Measurements from ENCODE around the gene IFNL4. TPM values are rescaled to one million over a fixed set of nuclear protein-coding genes. Genes with fewer than 3 reads are reported as not detected.

Gene IFNL4
- total and polyA plus RNA-seq, 2 of the 13 experiments (the other 11 are each of a cell fraction or from before 2014, with no cell fraction given) = not detected

DNA sequence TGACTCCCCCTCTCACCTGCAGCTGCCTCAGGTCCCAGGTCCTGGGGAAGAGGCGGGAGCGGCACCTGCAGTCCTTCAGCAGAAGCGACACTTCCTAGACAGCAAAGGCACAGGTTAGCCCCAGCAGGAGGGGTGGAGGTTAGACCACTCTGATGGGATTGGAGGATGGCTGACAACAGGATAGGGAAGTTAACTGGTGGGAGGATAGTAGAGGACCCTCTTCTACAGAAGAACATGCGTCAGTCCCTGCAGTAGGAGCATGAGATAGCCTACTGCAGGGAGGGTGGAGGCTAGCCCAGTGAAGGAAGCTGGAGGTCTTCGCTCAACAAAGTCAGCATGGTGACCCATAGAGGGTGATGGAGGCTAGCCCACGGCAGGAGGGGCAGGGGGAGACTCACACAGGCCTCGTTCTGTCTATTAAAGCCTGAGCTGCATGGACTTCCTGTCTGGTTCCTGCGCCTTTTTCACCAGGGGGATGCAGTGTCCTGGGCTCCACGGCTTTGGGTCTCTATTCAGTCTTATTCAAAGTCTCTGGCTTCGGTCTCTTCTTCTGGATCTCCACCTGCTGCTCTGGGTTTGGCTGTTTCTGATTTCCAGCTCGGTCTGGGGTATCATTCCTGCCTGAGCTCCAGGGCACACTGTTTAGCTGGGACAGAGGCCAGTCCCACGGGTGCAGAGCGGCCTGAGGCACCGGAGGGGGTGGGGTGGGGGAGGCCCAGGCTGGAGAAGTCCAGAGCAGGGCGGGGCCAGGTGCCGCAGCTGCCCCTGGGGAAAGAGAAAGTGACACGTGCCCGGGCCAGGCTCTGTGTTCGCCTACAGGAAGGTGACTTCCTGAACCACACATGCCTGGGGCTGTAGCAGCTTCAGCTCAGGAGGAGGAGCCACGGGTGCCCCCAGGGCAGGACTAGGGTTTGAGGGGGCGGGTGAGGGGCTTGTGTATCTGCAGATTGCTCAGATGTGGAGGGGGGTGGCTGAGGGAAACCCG, 11.2 kb downstream of the IFNL4 start (continued):
- no peak for TF ChIP-seq TRIM24 (CRISPR knock-in tag; IDR thresholded peaks at IDR 0.05)
- no peak for TF ChIP-seq FOXC1 (CRISPR knock-in tag; IDR thresholded peaks at IDR 0.05; ENCODE audit: borderline replicate concordance)
- TF ChIP-seq TSC22D2 (CRISPR knock-in tag; IDR thresholded peaks at IDR 0.05; ENCODE audit: borderline replicate concordance) = no peak
- TF ChIP-seq, protein P1, sequence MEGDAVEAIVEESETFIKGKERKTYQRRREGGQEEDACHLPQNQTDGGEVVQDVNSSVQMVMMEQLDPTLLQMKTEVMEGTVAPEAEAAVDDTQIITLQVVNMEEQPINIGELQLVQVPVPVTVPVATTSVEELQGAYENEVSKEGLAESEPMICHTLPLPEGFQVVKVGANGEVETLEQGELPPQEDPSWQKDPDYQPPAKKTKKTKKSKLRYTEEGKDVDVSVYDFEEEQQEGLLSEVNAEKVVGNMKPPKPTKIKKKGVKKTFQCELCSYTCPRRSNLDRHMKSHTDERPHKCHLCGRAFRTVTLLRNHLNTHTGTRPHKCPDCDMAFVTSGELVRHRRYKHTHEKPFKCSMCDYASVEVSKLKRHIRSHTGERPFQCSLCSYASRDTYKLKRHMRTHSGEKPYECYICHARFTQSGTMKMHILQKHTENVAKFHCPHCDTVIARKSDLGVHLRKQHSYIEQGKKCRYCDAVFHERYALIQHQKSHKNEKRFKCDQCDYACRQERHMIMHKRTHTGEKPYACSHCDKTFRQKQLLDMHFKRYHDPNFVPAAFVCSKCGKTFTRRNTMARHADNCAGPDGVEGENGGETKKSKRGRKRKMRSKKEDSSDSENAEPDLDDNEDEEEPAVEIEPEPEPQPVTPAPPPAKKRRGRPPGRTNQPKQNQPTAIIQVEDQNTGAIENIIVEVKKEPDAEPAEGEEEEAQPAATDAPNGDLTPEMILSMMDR (CRISPR knock-in tag; IDR thresholded peaks at IDR 0.05) = no peak
- TF ChIP-seq NKX3-1 (CRISPR knock-in tag; IDR thresholded peaks at IDR 0.05) = no peak
- no peak for TF ChIP-seq ELF1 (CRISPR knock-in tag; IDR thresholded peaks at IDR 0.05)
- no peak for TF ChIP-seq REPIN1 (CRISPR knock-in tag; IDR thresholded peaks at IDR 0.05; ENCODE audit: borderline replicate concordance, low read depth)
- no peak for TF ChIP-seq HNF1A (IDR thresholded peaks at IDR 0.05; ENCODE audit: low read depth)
- TF ChIP-seq HNF1A (CRISPR knock-in tag; IDR thresholded peaks at IDR 0.05; ENCODE audit: borderline replicate concordance) = no peak
- no peak for TF ChIP-seq SAFB2 (CRISPR knock-in tag; IDR thresholded peaks at IDR 0.05; ENCODE audit: borderline replicate concordance, low read depth)
- TF ChIP-seq HNF4A (CRISPR knock-in tag; IDR thresholded peaks at IDR 0.05) = no peak
- TF ChIP-seq, protein P2, sequence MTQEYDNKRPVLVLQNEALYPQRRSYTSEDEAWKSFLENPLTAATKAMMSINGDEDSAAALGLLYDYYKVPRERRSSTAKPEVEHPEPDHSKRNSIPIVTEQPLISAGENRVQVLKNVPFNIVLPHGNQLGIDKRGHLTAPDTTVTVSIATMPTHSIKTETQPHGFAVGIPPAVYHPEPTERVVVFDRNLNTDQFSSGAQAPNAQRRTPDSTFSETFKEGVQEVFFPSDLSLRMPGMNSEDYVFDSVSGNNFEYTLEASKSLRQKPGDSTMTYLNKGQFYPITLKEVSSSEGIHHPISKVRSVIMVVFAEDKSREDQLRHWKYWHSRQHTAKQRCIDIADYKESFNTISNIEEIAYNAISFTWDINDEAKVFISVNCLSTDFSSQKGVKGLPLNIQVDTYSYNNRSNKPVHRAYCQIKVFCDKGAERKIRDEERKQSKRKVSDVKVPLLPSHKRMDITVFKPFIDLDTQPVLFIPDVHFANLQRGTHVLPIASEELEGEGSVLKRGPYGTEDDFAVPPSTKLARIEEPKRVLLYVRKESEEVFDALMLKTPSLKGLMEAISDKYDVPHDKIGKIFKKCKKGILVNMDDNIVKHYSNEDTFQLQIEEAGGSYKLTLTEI (CRISPR knock-in tag; conservative IDR thresholded peaks at IDR 0.05) = no peak
- no peak for TF ChIP-seq ZSCAN12 (CRISPR knock-in tag; IDR thresholded peaks at IDR 0.05)
- TF ChIP-seq SP2 (CRISPR knock-in tag; IDR thresholded peaks at IDR 0.05) = no peak
- peak; percentile 33; the same call in 1 of the 2 replicates for TF ChIP-seq ETV5 (CRISPR knock-in tag; IDR thresholded peaks at IDR 0.05; ENCODE audit: borderline replicate concordance)
- TF ChIP-seq BHLHE40 (IDR thresholded peaks at IDR 0.05; ENCODE audit: low read length) = peak; percentile 77
- TF ChIP-seq FOXM1 (CRISPR knock-in tag; IDR thresholded peaks at IDR 0.05) = no peak

All from HepG2 (cell line).